Prostate gland (tissue), 2 donors: Measurements from ENCODE around the gene MBD3. TPM values are rescaled to one million over a fixed set of nuclear protein-coding genes. Genes with fewer than 3 reads are reported as not detected.
A peak's percentile ranks its signal among the peaks of the same experiment; 100 is the strongest.

Experiments used
- DNase-seq: peaks from one replicate; pipeline ENCODE4 v3.0.0-alpha.2; 2019; ENCODE audit warnings: low spot score
- H3K27ac ChIP-seq, 2 donors: fragments of 200-600 bp; sonication (generic); 2 replicates each; pipeline ENCODE4 v1.5.1; 2017 to 2019
- H3K27me3 ChIP-seq: fragments of 200-600 bp; sonication (generic); replicated peaks from 2 replicates; pipeline ENCODE4 v1.5.1; 2019; ENCODE audit not compliant: insufficient read depth
- H3K36me3 ChIP-seq, 2 donors: fragments of 200-600 bp; sonication (generic); 1 replicate in 1 of 2; 2 replicates in 1 of 2; pipeline versions ENCODE4 v1.5.1 to v1.8.1; 2017 to 2019
- H3K4me1 ChIP-seq: fragments of 200-600 bp; sonication (generic); replicated peaks from 2 replicates; pipeline ENCODE4 v1.5.1; 2019
- H3K4me3 ChIP-seq, 2 donors: fragments of 200-600 bp; sonication (generic); 2 replicates each; pipeline ENCODE4 v1.5.1; 2017 to 2019
- H3K9me3 ChIP-seq: fragments of 200-600 bp; sonication (generic); 2 replicates; pipeline ENCODE4 v1.5.1; 2017
- POLR2A ChIP-seq: fragments of 450-650 bp; IDR thresholded peaks from one replicate; pipeline ENCODE4 v1.6.1; 2016; ENCODE audit warnings: antibody characterized with exemption, mild to moderate bottlenecking
- POLR2AphosphoS5 ChIP-seq: sonication (generic); formaldehyde crosslinking; IDR thresholded peaks from one replicate; pipeline ENCODE4 v1.6.1; 2017; ENCODE audit warnings: antibody characterized with exemption
- WGBS: methylation state at CpG from one replicate; pipeline ENCODE4 v1.1.5; 2018; 5-methylcytosine and 5-hydroxymethylcytosine counted together
- intact Hi-C: fragments of 100-400 bp; cut with DNase I; formaldehyde crosslinking; loops from one replicate; pipeline ENCODE4 v1.14.2; 2022
- total RNA-seq, 2 donors: library from RNA; depleted of rRNA; stranded (reverse); fragments of >200 nt; gene quantifications; one replicate each; pipeline ENCODE4 v1.1.0, GENCODE V29; 2016
- TF ChIP-seq, protein P1 (sequence below), 4 experiments: fragments of 200-600 bp in 2 of 4; fragments of 450-650 bp in 2 of 4; sonication (generic) in 2 of 4; IDR thresholded peaks; 1 replicate in 3 of 4; 2 replicates in 1 of 4; pipeline ENCODE4 v1.5.1; 2016 to 2019; ENCODE audit warnings: antibody characterized with exemption in 4 of 4, mild to moderate bottlenecking in 2 of 4, moderate library complexity in 2 of 4

MBD3 gene
- total RNA-seq, 2 donors from 2014 or later = 100 to 166 TPM

DNA sequence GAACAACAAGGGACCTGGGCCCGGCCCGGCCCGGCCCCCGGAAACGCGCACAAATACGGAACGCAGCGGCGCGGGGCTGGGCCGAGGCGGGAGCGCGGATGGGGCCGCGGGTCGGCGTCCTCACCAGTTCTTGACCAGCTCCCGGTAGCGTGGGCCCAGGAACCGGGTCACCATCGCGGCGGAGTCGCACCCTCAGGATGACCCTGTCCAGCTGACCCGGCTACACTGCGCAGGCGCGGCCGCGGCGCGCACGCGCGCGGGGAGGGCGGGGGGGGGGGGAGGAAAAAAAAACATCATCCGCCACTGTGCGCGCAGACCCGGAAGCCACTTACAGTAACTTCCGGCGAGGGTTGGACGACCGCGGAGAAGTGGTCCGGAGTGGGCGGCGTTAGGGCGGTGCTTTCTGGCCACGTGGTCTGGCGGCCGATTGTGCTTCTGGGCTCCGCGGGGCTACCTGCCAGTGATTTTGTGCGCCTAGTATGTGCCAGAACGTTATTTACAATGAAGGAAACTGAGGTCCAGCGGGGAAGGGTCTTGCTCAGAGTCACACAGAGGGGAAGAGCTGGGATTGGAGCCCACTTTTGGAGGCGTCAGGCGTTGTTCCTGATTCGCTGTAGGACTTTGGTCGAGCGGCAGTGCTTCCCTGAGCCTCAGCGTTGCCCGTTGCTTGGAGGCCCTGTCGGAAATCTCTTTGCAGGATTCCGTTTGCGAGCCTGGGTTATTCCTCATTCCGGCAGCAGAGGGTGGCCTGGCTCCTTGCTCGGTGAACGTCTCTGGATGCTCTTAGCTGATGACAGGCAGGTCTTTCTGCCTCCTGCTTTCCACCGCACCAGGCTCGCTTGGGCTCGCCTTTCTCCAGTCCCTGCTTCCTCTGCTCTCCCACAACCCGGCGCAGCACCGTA is 12.8 kb upstream of the MBD3 start, which contains the start of gene UQCR11:
Gene UQCR11 (minus strand): TSS at position 227 of the 902 bp plus-strand sequence. CDS start 53 bp downstream, at position 174.
- peak within 1 kb of the TSS; percentile 93 to 100 for H3K4me3 ChIP-seq
- H3K9me3 ChIP-seq = no peaks in the 10 kb centered on the region
- no peaks in the 10 kb centered on the region for H3K27me3 ChIP-seq
- H3K36me3 ChIP-seq = no peaks in the 10 kb centered on the region
- peak; percentile 96 for DNase-seq
- H3K27ac ChIP-seq = peak within 1 kb of the TSS; percentile 85 to 90
- peaks cover 15% of the 10 kb centered on the region for H3K4me1 ChIP-seq
- under 1% methylated on average over 68 of the region's 79 CpGs for WGBS
- intact Hi-C loops = loop anchor here (2.0 kb wide), 1 partner anchor 47 kb away; the partner anchor contains the start of gene TCF3
- TF ChIP-seq, protein P1, sequence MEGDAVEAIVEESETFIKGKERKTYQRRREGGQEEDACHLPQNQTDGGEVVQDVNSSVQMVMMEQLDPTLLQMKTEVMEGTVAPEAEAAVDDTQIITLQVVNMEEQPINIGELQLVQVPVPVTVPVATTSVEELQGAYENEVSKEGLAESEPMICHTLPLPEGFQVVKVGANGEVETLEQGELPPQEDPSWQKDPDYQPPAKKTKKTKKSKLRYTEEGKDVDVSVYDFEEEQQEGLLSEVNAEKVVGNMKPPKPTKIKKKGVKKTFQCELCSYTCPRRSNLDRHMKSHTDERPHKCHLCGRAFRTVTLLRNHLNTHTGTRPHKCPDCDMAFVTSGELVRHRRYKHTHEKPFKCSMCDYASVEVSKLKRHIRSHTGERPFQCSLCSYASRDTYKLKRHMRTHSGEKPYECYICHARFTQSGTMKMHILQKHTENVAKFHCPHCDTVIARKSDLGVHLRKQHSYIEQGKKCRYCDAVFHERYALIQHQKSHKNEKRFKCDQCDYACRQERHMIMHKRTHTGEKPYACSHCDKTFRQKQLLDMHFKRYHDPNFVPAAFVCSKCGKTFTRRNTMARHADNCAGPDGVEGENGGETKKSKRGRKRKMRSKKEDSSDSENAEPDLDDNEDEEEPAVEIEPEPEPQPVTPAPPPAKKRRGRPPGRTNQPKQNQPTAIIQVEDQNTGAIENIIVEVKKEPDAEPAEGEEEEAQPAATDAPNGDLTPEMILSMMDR (IDR thresholded peaks at IDR 0.05) = peak; percentile 14 to 71 (median 58)
- TF ChIP-seq POLR2A (peak; percentile 51), POLR2AphosphoS5 (peak; percentile 92)

DNA sequence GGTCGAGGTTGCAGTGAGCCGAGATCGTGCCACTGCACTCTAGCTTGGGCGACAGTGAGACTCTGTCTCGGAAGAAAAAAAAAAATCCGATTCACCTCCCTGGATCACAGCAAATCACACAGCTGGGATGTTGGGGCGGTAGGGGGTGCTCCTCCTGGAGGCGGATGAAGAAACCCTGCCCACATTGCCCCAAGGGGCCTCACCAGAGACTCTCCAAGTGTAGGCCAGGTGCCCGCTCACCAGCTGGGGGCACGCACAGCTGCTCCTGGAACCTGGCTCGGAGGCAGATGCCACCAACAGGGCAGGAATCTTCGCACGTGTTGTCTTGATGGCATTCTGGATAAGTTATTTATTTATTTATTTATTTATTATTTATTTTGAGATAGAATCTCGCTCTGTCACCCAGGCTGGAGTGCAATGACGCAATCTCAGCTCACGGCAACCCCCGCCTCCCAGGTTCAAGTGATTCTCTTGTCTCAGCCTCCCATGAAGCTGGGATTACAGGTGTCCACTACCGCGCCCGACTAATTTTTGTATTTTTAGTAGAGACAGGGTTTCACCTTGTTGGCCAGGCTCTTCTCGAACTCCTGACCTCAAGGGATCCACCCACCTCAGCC is 9.5 kb upstream of the MBD3 start:
- peaks cover 15% of the 10 kb centered on the region for H3K4me1 ChIP-seq
- no peak overlapping the region for H3K4me3 ChIP-seq
- H3K27ac ChIP-seq = no peak overlapping the region
- no peaks in the 10 kb centered on the region for H3K27me3 ChIP-seq
- H3K36me3 ChIP-seq = peaks cover 9% of the 10 kb centered on the region in 2 donors
- H3K9me3 ChIP-seq = no peaks in the 10 kb centered on the region
- TF ChIP-seq POLR2AphosphoS5 = no peak
- TF ChIP-seq, protein P1 (IDR thresholded peaks at IDR 0.05) = no peak
- TF ChIP-seq POLR2A = no peak
- intact Hi-C loops = no loop called here
- no peak for DNase-seq
- WGBS = 91% methylated on average over 21 of the region's 21 CpGs

DNA sequence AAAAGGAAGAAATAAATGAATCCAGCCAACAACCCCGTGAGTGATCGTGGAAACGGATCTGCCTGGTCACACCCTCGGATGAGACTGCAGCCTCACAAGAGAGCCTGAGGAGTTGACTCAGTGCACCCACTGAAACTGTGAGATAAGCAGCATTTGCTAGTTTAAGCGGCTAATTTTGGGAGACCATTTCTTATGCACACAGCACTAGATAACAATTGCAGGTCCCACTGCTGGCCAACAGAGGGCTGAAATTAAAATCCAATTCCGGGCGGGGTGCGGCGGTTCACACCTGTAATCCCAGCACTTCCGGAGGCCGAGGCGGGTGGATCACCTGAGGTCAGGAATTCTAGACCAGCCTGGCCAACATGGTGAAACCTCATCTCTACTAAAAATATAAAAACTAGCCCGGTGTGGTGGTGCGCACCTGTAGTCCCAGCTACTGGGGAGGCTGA is 9.0 kb upstream of the MBD3 start:
- peaks cover 11 to 13% of the 10 kb centered on the region in 2 donors for H3K36me3 ChIP-seq

DNA sequence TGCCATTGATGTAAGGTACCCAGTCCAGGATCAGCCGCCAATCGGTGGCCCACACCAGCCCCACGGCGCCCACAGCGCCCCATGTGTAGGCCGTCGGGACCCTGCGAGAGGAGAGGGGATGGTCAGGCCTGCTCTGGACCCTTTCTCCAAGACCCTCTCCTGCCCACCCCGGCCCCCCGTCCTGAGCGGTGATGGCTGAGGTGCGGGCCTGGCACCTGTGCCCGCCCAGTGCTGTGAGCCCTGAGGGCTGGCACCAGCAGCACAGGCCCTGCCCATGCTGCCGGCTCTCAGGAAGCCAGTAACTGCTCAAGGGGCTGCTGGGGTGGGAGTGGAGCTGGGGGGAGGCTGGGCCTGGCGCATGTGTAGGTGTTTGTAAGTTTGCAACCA is 6.8 kb upstream of the MBD3 start:
- H3K4me1 ChIP-seq = peaks cover 9% of the 10 kb centered on the region
- TF ChIP-seq POLR2A = no peak
- peaks cover 11 to 13% of the 10 kb centered on the region in 2 donors for H3K36me3 ChIP-seq
- DNase-seq = no peak
- WGBS = 94% methylated on average over 15 of the region's 15 CpGs
- intact Hi-C loops = no loop called here
- H3K4me3 ChIP-seq = no peak overlapping the region
- H3K9me3 ChIP-seq = no peaks in the 10 kb centered on the region
- no peak overlapping the region for H3K27ac ChIP-seq
- no peaks in the 10 kb centered on the region for H3K27me3 ChIP-seq

More for the DNA sequence above, 9.0 kb upstream of the MBD3 start:
- WGBS = 93% methylated on average over 14 of the region's 14 CpGs
- Histone ChIP-seq H3K4me1 (peaks cover 15% of the 10 kb centered on the region), H3K9me3 (no peaks in the 10 kb centered on the region), H3K27ac (no peak overlapping the region), H3K27me3 (no peaks in the 10 kb centered on the region), H3K4me3 (no peak overlapping the region)
- TF ChIP-seq POLR2AphosphoS5 (no peak), POLR2A (no peak)
- TF ChIP-seq, protein P1 (IDR thresholded peaks at IDR 0.05) = no peak
- intact Hi-C loops = no loop called here
- no peak for DNase-seq

DNA sequence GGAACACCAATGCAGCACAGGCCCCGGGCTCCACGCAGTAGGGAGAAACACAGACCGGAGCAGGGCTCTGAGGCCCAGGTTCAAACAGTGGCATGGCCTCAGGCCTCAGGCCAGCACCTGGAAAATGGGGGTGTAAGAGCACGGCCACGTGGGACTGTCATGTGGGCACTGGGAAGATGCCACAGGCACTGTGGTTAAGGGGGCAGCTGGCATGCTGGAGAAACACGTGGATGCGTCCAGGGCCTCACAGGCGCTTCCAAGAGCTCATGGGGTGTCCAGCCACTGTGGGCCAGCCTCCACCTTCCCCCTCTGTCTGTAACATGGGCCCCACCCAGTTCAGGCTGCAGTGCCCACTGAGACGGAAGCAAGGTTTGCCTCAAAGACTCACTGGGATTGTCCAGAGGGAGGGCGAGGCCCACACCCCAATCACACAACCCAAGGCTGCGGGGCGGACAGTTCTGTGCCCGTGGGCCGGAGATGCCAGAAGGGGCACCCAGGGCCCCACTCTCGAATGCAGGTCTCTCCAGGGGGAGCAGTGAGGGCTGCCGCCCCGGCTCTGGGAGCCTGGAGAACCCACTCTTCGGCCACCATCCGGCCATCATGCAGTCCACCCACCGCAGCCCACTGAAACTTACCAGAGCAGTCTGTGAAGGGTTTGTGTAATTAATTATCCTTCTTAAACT is 6.3 kb upstream of the MBD3 start:
- TF ChIP-seq POLR2A (no peak), POLR2AphosphoS5 (no peak)
- TF ChIP-seq, protein P1 (IDR thresholded peaks at IDR 0.05) = no peak
- Histone ChIP-seq H3K4me1 (peaks cover 4% of the 10 kb centered on the region), H3K27ac (no peak overlapping the region), H3K36me3 (peaks cover 11 to 13% of the 10 kb centered on the region in 2 donors), H3K9me3 (no peaks in the 10 kb centered on the region), H3K27me3 (no peaks in the 10 kb centered on the region), H3K4me3 (no peak overlapping the region)
- intact Hi-C loops = no loop called here
- WGBS = 89% methylated on average over 20 of the region's 20 CpGs
- no peak for DNase-seq
